SIG-M5 treated with dmso at 0.1 percent for 504 hours (cell line): ENCODE data around the gene MLKL.

ENCODE experiments used
- DNase-seq: peaks from one replicate; lab custom pipeline; 2025; ENCODE audit not compliant: unreplicated experiment; lab: John Stamatoyannopoulos, UW

MLKL gene

GRCh38 chr16:74652249-74652648, 48.4 kb downstream of the MLKL start:
- DNase-seq: no peak

- DNase-seq: no peak
These were observed 48.8 kb downstream of the MLKL start for GRCh38 chr16:74651841-74652240.

- DNase-seq: no peak
These were observed 49.6 kb downstream of the MLKL start for GRCh38 chr16:74650966-74651567.

GRCh38 chr16:74649839-74650504, 50.7 kb downstream of the MLKL start:
- no peak for DNase-seq

GRCh38 chr16:74641969-74642368, 58.7 kb downstream of the MLKL start:
- DNase-seq: no peak

- no peak for DNase-seq
These were observed 62.8 kb downstream of the MLKL start for GRCh38 chr16:74637742-74638453.

GRCh38 chr16:74635303-74635702, 65.4 kb downstream of the MLKL start:
- DNase-seq: no peak

- no peak for DNase-seq
These were observed 67.0 kb downstream of the MLKL start for GRCh38 chr16:74633686-74634085.

GRCh38 chr16:74627506-74628220, 73.0 kb downstream of the MLKL start:
- DNase-seq: no peak

GRCh38 chr16:74626741-74627416, 73.8 kb downstream of the MLKL start:
- DNase-seq: no peak

- DNase-seq: no peak
These were observed 74.9 kb downstream of the MLKL start for GRCh38 chr16:74625500-74626350.

GRCh38 chr16:74623839-74624235, 76.8 kb downstream of the MLKL start:
- DNase-seq: no peak

GRCh38 chr16:74623214-74623838, 77.3 kb downstream of the MLKL start:
- peak; percentile 55 for DNase-seq

GRCh38 chr16:74622005-74622404, 78.7 kb downstream of the MLKL start:
- DNase-seq: no peak
